NCI-H524 (cell line): ENCODE data around the gene MON2.
"Not testable (repeated sequence)": the region's sequence is repeated elsewhere in the genome, so short reads cannot be mapped to it uniquely, and the experiment has no call there.

Experiments
- DNase-seq, 2 experiments: peaks; one replicate each; lab custom pipeline; 2025; lab: John Stamatoyannopoulos, UW

Gene MON2

DNA sequence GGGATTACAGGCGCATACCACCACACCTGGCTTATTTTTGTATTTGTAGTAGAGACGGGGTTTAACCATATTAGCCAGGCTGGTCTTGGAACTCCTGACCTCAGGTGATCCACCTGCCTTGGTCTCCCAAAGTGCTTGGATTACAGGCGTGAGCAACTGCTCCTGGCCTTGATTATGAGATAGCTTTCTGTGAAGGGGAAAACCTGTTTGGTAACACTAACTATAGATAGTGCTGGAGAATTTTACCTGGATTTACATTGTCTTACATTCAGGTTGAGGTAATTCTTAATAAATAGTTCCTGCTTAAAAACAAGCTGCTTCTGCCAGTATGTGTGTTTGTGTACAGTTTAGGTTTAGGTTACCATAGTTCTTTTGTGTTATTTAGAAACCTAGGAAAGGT, 77.1 kb downstream of the MON2 start:
- no peak for DNase-seq

DNA sequence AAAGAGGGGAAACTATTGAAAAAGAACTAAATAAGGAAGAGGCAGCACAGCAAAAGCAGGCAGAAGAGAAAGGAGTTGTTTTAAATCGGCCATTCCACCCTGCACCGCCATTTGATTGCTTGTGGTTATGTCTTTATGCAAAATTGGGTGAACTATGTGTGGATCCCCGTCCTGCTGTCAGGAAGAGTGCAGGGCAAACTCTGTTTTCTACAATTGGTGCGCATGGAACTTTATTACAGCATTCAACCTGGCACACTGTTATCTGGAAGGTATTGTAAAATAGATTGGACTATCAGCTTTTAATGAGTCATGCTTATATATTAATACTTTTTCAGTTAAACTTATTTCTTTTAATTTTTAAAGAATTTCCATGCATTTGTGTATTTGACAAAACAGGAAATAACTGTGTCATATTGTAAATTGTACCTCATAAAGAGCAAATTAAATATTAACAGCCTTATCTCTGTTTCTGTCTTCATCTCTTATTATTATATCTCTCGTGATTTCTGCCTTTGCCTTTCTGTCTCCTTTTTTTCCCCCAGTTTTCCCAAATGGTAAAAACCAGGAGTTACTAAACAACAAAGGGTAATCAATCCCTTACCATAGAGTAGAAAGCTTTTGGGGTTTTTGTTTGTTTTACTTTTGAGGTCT, 86.4 kb downstream of the MON2 start:
- DNase-seq, result no peak

DNA sequence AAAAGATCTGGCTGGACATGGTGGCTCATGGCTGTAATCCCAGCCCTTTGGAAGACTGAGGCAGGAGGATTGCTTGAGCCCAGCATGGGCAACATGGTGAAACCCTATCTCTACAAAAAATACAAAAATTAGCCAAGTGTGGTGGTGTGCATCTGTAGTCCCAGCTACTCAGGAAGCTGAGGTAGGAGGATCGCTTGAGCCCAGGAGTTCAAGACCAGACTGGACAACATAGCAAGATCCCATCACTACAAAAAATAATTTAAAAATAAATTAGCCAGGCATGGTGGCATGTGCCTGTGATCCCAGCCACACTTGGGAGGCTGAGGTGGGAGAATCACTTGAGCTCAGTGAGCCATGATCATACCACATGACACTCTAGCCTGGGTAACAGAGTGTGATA, 92.7 kb downstream of the MON2 start:
- not testable (repeated sequence) for DNase-seq

DNA sequence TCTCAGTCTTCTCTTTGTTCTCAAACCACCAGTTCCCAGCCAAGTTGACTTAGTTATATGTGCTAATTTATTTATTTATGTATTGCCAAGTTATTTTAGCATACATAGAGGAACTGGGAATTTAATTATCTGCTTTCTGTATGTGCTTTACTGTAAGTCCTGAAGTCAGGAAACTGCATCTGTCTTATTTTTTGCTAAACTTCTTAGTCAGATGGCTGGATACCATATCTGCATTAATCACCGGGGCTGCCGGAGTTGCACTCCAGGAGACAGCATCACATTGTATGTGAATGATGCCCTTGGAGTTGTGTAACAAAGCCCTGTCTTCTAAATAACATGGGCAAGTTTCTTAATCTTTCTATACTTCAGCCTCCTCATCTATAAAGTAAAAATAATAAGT, 96.2 kb downstream of the MON2 start:
- DNase-seq, result no peak

DNA sequence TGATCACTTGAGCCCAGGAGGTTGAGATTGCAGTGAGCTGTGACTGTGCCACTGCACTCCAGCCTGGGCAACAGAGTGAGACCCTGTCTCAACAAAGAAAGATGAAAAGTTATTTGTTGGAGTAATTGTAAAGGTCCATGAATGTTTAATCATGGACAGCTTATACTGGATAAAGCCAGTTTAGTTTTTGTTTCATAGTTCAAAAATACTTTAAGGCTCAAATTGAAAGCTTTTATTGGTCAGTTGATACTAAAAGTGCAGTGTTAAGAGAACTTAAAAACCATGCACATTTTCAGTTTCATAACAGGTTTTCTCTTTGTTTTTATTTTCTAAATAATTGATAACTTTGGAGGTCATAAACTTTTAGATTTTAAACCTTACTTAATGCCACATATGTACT, 108.4 kb downstream of the MON2 start:
- no peak for DNase-seq

DNA sequence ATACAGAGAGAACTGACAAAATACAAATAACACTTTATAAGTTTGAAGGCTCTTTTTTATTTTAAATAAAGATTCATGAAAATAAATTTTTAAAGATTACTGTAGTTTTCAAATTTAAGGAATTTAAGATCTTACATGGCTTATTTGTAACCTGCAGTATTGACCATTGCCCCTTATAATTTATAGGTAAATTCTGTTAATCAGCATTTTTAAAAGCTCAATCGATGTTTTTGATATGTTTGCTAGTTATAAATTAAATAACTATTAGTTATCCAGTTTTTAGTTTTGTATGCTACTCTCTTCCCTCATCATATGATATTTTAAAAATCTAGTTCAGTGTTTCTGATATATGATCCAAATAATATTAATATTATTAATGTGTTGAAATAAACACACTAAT, 109.9 kb downstream of the MON2 start:
- no peak for DNase-seq

DNA sequence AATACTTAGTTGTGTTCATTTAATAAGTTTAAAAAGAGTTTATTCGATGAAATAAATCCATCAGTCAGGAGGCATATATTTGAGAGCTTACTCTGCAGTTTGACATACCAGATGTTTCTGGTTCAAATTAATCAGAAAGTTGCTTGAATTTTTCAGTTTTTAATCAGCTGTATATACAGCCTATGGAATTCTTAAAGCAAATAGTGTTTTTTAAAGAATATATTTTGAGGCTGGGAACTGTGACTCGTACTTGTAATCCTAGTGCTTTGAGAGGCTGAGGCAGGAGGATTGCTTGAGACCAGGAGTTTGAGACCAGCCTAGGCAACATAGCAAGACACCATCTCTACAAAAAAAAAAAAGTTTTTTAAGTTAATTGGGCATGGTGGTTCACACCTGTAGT, 112.1 kb downstream of the MON2 start:
- DNase-seq, result no peak

DNA sequence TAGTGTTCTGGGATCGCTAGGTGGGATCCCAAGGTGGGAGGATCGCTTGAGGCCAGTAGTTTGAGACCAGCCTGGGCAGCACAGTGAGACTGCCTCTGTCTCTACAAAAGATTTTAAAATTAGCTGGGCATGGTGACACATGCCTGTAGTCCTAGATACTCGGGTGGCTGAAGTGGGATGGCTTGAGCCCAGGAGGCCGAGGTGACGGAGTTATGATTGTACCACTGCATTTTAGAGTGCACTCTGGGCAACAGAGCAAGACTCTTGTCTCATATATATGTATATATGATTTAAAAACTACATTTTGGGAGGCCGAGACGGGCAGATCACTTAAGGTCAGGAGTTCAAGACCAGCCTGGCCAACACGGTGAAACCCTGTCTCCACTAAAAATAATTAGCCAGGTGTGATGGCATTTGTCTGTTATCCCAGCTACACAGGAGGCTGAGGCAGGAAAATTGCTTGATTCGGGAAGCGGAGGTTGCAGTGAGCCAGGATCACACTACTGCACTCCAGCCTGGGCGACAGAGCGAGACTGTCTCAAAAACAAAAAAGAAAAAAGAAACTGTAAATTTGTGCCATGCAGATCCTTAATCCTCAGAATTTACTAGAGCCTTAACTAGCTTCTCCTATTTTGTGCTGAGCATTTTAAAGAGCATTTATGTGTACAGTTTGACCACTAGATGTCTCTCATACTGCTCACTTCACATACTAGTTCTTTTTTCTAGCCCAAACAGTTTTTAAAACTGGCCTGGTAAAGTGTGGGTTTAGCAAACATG, 114.8 kb downstream of the MON2 start:
- peak in 1 of 2 experiments; percentile 39 for DNase-seq

DNA sequence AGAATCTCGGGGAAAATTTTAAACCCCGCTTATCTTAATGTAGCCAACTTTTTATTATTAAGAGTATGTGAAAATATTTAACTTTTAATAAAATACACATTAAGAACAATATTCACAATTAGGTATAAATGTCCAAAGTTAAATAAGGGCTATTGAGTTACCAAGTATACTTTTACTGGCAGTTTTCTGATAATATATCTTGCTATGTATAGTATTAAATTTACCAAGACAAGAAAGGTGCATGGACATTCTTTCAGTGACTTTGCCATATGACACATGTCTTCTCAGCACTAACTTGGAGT, 115.4 kb downstream of the MON2 start:
- no peak for DNase-seq

DNA sequence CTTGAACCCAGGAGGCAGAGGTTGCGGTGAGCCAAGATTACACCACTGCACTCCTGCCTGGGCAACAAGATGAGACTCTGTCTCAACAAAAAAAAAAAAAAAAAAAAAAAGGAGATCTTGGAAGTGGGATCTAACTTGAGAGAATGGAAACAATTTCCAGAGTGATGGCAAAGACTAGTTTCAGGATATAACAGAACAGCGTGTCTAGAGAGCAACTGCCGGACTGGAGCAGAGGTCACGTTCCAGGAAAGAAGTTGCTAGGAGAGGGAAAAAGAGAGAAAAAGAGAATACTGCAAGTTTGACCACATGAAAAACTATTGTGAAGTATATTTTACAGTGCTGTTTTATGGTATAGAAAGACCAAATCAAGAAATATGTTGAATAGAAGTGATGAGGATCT, 118.0 kb downstream of the MON2 start:
- no peak for DNase-seq

DNA sequence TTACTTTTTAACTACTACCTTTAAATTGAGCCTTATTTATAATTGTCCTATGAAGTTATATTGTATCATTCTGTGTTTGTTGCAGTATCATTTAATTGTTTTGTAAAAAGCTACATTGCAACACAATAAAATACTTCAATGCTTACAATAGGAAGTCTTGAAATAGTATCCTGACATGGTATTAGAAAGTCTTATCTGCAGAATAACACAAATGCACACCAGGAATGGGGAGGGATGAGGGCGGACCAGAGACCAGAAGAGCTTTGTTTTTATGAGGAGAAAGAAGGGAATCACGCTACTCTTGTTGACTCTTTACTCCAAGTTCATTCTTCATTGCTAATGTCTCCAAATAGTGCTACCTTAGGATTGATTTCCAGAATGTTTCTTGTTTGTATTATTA, 120.2 kb downstream of the MON2 start:
- no peak for DNase-seq

DNA sequence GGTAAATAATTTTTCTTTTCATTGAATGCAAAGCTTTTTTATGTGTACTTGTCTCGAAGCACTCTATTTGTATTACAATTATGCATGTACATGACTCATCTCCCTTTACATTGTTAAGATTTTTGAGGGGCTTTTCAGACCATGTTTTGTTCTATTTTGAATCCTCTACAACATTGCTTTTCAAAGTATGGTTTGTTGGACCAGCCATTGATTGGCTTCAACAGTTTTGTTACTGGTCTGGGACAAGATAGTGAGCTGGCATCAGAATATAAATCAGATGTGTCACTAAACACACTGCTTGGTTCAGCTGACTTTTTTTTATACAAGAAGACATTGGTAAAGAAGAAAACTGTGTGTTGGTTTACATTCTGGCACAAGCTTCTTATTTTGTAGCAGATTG, 122.3 kb downstream of the MON2 start:
- DNase-seq, result no peak

DNA sequence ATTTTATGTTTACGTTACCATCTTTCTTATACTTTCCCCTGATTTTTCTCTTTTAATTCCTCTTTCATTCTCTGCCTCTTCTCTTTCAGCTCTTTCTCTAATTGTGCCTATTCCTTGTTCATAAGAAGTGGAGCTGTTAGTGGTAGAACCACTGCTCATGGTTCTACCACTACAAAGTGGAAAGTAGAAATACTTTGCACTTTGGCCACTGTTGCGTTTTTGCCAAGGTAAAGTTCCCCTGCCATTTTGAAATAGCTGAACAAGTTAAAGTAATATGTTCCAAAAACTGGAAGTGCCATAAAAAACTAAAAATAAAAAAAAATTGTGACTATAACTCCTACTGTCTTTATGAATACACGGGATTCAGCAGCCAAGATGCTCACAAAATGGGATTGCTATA, 130.6 kb downstream of the MON2 start:
- no peak for DNase-seq

DNA sequence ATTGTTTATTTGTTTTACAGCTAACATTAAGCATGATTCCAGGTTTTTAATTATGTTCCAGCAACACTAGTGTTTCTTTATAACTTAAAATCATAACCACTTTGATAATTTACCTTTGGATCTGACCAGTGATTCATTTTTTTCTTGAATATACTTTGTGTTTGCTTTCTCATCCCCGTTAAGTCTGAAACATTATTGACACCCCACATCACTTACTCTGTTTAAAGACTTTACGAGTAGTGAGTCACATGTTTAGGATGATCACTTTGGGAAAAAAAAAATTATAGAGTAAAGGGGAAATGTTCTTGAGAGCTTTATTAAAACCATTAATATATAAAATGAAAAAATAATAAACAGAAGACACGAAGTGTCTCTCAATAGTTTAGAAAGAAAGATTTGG, 132.2 kb downstream of the MON2 start:
- DNase-seq, result no peak

DNA sequence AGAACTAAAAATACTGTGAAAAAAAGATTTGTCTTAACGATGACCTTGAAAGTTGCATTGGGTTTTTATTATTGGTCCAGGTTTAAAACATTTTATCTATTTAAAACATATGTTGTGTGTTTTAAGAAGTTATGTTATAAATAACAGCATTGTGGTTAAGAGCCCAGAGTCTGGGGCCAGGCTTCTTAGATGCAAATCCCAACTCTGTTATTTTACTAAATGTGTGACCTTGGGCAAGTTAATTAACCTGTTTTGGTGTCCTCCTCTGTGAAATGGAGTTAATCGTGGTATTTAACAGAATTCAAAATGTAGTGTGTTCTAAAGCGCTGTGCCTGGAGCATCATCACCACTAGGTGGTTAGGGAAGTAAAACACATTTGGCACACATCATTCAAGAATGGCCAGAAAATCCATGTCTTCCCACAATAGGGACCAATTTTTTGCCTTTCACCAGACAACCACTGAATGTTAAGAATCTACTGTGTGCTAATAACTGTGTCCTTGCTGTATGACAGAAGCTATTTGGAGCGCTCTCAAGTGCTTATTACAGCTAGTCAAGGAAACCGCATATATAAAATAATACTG, 133.3 kb downstream of the MON2 start:
- no peak for DNase-seq

DNA sequence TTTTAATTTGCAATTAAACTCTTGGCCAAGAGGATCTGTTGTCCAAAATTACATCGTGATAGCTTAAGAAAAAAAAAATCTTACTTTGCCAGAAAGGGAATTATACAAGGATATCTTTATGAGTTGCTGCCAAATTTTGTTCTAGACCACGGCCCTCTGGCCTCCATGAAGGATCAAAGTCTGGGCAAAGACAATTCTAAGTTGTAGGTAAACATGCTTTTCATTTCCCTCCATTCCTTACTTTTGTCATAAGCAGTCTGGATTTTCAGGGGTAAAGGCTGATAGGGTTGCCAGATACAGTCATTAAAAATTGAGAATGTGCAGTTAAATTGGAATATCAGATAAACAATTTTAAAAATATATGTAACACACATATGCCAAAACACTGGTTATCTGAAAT, 135.1 kb downstream of the MON2 start:
- no peak for DNase-seq

DNA sequence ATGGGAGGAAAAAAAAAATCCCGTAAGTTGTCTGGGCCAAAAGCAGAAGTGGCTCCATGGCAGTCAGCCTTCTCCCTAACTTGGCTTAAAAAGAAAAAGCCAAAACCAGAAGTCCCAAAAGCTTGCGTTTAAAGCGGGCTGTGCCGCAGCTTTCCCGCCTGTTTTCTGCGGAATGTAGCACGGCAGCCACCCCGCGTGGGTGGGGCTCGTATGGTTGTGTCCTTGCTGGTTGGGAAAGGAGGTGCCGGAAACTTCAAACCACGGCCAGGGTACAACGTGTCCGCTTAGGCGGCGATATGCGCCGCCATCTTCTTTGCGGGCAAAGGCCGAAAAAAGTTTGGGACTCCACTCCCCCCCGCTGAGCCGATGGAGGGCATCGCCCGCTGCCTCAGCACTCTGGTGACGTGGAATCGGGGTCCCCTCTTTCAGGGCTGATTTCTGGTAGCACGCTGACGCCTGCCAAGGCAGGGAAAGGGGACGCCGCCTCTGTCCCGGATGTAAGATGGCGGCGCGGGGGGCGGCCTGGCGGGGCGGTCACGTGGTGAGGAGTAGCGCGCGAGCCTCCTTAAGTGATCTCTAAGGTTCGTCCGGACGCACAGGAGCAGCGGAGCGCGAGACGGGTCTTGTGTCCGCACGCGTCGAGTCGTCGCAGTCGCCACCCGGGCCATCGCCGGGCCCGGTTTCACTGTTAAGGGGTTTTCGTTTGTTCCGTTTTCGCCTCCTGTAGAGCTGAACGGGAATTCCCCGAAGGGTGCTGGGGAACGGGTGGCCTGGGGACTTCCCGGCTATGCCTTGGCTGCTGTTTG, 135.8 kb downstream of the MON2 start:
- peak; percentile 86 to 91 for DNase-seq

DNA sequence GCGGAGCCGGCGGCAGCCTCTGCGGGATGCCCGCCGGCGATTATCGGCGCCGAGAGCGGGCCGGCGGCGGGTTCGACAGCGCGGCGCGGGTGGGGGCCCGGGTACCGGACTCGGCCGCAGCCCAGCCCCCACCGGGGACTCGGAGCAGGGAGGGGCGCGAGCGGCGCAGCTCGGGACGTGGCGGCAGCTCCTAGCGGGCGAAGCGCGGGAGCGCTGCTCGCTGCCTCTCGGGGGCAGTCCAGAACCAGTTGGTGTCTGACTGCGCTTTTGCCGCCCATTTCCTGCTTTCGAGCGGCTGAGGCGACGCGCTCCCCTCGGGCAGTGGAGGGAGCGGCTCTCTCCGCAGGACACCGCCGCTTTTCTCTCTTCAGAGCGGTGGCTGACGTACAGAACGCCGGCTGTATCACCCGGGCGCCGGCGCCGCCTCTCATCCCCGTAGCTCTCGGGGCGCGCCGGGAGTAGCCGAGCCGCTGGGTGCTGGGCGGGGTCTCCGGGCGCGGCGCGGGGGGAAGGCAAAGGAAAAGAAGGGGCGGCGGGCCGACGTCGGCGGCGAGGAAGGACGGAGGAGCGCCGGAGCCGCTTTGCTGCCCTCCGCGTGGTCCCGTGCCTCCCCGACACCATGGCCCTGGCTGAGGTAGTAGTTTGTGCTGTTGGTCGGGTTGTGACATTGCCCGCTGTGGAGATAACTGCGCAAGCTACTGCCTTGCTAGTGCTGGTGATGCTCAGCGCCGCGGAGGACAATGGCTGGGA, 136.6 kb downstream of the MON2 start:
- peak; percentile 44 to 85 for DNase-seq

DNA sequence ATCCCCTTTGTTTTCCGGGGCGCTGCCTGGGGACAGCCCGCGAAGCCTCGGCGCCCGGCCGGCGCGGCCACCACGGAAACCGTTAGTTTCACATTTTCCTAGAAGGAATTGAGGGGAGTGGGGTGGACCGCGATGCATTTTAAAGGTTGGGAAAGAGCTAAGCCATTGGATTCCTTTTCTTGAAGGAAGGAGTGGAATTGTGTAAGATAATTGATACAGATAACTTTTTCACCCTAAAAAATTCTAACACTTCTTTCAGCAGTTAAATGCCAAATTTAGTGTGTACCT, 137.1 kb downstream of the MON2 start:
- DNase-seq, result no peak

DNA sequence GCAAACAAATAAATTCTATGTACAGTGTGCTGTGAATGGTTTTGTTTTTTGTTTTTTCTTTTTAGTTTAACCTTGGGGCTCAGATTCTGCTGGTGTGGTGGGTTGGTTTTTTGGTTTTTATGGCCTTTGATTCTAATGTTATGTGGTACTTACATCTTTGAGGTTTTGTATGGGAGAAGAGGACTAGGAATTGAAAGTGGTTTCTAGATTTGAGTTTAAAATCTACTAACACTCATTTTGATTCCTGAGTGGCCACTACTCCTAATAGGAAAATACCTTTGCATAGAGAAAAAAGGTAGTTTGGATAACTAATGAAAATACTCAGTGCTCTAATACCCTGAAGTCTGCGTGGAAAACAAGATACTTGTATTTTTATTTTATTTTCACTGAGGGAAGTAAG, 137.7 kb downstream of the MON2 start:
- no peak for DNase-seq

DNA sequence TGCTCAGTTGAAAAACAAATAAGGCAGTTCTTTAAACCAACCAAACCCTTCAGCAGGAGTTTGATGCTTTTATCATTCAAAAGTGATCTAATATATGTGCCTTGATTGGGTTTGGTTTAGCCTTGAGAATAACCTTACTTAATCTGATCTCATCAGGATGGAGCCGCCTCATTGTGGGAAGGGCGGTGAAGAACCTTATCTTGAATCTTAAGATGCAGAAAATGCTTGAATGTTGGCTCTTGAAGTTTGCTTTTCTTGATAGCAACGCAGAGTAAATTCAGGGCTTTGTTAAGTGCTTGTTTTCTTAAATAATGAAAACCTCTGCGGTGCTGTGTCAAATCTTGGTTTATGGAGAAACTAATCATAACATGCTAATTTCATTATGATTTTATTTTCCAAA, 138.2 kb downstream of the MON2 start:
- DNase-seq, result peak in 1 of 2 experiments; percentile 5

DNA sequence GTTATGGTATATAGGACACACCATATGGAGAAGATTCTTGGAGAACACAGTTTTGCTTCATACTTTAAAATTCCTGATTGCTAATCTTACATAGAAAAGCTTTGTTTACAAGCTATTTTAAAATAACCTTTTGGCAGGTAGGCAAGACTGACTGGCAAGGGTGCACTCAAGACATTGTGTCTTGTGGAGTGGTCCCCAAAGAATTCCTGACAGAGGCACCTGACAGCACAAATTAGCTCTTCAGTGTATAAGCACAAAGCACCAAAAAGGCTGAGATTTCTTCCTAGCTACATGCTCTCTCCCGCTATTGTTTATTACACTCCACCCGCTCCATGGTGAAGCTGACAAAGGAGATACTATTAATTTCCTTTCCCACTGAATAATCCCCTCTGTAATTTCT, 139.4 kb downstream of the MON2 start:
- DNase-seq, result no peak
